K562 (cell line): Measurements from ENCODE around the gene MXI1. TPM values are rescaled to one million over a fixed set of nuclear protein-coding genes. Genes with fewer than 3 reads are reported as not detected.
A peak's percentile ranks its signal among the peaks of the same experiment; 100 is the strongest.

Source experiments
- CREBBP ChIP-seq: IDR thresholded peaks from one replicate; pipeline ENCODE4 v1.6.1; 2012; ENCODE audit warnings: low read depth, mild to moderate bottlenecking, control low read depth, inconsistent platforms, low read length
- ETV1 ChIP-seq: fragments of 450-650 bp; conservative IDR thresholded peaks from 2 replicates; pipeline ENCODE4 v1.6.1; 2016; ENCODE audit warnings: missing genetic modification characterization, control low read depth, low read depth, missing compliant biosample characterization
- HDGF ChIP-seq: fragments of 450-650 bp; IDR thresholded peaks from 2 replicates; pipeline ENCODE4 v1.6.1; 2016
- MED1 ChIP-seq: sonication (generic); formaldehyde crosslinking; IDR thresholded peaks from 2 replicates; pipeline ENCODE4 v1.8.1; 2023; ENCODE audit warnings: missing genetic modification reagents, borderline replicate concordance
- NEUROD1 ChIP-seq: fragments of 150-350 bp; IDR thresholded peaks from 2 replicates; pipeline ENCODE4 v1.6.1; 2014; ENCODE audit warnings: borderline replicate concordance, low read length, low read depth; ENCODE audit not compliant: partially characterized antibody
- PHF8 ChIP-seq: fragments of 200-600 bp; sonication (generic); IDR thresholded peaks from 2 replicates; pipeline ENCODE4 v1.6.1; 2012; ENCODE audit warnings: mixed run types, mild to moderate bottlenecking, inconsistent platforms, low read length, moderate library complexity, borderline replicate concordance
- POLR2AphosphoS2 ChIP-seq: IDR thresholded peaks from 2 replicates; pipeline ENCODE4 v1.6.1; 2012; ENCODE audit warnings: low read length, improper control_type of control experiment
- RFX7 ChIP-seq: fragments of 250-450 bp; sonication (Bioruptor Pico); IDR thresholded peaks from 2 replicates; pipeline ENCODE4 v1.5.1; 2021; ENCODE audit warnings: mild to moderate bottlenecking
- SETDB1 ChIP-seq: IDR thresholded peaks from one replicate; pipeline ENCODE4 v1.6.1; 2012; ENCODE audit warnings: low read length, control low read depth, inconsistent platforms
- TRIM28 ChIP-seq: fragments of 450-650 bp; IDR thresholded peaks from 2 replicates; pipeline ENCODE4 v1.6.1; 2017
- ZNF146 ChIP-seq: IDR thresholded peaks from one replicate; pipeline ENCODE4 v1.6.1; 2018; ENCODE audit warnings: missing compliant biosample characterization; ENCODE audit not compliant: unreplicated experiment
- polyA plus RNA-seq, 8 experiments: library from polyadenylated mRNA; depleted of rRNA in 4 of 8; stranded (reverse) in 5 of 8; unstranded in 3 of 8; fragments of >200 nt; fragmentation: Nextera tagmentation in 2 of 8; fragmentation: Illumina TruSeq in 1 of 8; extraction: Ambion mirVana in 2 of 8; extraction: Trizol in 1 of 8; gene quantifications; 2 replicates each; pipeline versions ENCODE4 v1.2.1 to v1.2.3, GENCODE V29; 2011 to 2014; ENCODE audit warnings: inconsistent platforms in 1 of 8, missing spikeins in 1 of 8
- total RNA-seq, 7 experiments: library from RNA; depleted of rRNA in 6 of 7; stranded (reverse); fragments of >200 nt in 6 of 7; fragmentation: Illumina TruSeq in 2 of 7; extraction: Trizol in 2 of 7; gene quantifications; 2 replicates each; pipeline versions ENCODE4 v1.2.1 to v1.2.3, GENCODE V29; 2011 to 2021; ENCODE audit warnings: low replicate concordance in 1 of 7
- TF ChIP-seq, protein P1 (sequence below), 2 experiments: fragments of 450-650 bp; IDR thresholded peaks; 2 replicates each; pipeline ENCODE4 v1.6.1; 2018; ENCODE audit warnings: mild to moderate bottlenecking in 2 of 2, low read depth in 1 of 2; ENCODE audit not compliant: partially characterized antibody in 2 of 2
- TF ChIP-seq, protein P2 (sequence below): fragments of 450-650 bp; IDR thresholded peaks from 2 replicates; pipeline ENCODE4 v1.7.0; 2016; ENCODE audit warnings: borderline replicate concordance
- TF ChIP-seq, protein P3 (sequence below): sonication (generic); formaldehyde crosslinking; IDR thresholded peaks from 2 replicates; pipeline ENCODE4 v1.8.1; 2023; ENCODE audit warnings: mild to moderate bottlenecking, missing genetic modification reagents, moderate library complexity
- TF ChIP-seq, protein P4 (sequence below), 3 experiments: fragments of 200-800 bp in 1 of 3; fragments of 250-450 bp in 1 of 3; fragments of 450-650 bp in 1 of 3; sonication (Bioruptor Pico) in 1 of 3; sonication (Bioruptor generic) in 1 of 3; formaldehyde crosslinking in 1 of 3; IDR thresholded peaks; 2 replicates each; pipeline versions ENCODE4 v1.6.1 to v1.8.0; 2016 to 2022; ENCODE audit warnings: mild to moderate bottlenecking in 2 of 3, missing genetic modification characterization in 2 of 3, missing compliant biosample characterization in 1 of 3, moderate library complexity in 1 of 3

The MXI1 gene
- total and polyA plus RNA-seq, 9 of the 15 experiments (the other 6 are each of a cell fraction or from before 2014, with no cell fraction given): 9.1 to 23.7 (median 14.8) TPM

DNA sequence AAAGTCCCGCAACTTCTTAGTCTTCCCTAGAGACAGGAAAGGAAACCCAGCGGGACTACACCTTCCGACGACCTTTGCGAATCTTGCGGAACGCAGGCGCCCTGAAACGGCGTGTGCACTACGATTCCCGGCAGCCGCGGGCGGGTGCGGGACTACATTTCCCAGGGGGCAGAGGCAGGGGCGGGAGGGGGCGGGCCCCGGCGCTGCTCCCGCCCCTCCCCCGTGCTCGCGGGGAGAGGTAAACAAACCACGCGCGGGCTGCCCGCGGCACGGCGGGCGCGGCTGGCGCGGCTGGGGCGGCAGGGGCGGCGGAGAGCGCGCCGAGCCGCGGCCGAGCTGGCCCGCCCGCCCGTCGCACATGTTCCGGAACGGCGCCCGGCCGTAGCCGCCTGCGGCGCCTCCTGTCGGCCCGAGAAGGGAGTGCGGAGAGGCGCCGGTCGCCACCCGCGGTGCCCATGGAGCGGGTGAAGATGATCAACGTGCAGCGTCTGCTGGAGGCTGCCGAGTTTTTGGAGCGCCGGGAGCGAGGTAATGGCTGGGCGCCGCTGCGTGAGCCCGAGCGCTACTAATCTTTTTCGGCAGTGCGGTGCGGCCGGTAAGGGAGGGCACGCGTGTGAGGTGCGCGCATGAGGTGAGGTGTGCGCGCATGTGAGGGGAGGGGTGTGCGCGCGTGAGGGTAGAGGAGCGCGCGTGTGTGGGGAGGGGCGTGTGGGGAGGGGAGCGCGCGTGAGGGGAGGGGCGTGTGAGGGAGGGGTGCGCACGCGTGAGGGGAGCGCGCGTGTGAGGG, 18.5 kb downstream of the MXI1 start (continued):
- TF ChIP-seq, protein P1, sequence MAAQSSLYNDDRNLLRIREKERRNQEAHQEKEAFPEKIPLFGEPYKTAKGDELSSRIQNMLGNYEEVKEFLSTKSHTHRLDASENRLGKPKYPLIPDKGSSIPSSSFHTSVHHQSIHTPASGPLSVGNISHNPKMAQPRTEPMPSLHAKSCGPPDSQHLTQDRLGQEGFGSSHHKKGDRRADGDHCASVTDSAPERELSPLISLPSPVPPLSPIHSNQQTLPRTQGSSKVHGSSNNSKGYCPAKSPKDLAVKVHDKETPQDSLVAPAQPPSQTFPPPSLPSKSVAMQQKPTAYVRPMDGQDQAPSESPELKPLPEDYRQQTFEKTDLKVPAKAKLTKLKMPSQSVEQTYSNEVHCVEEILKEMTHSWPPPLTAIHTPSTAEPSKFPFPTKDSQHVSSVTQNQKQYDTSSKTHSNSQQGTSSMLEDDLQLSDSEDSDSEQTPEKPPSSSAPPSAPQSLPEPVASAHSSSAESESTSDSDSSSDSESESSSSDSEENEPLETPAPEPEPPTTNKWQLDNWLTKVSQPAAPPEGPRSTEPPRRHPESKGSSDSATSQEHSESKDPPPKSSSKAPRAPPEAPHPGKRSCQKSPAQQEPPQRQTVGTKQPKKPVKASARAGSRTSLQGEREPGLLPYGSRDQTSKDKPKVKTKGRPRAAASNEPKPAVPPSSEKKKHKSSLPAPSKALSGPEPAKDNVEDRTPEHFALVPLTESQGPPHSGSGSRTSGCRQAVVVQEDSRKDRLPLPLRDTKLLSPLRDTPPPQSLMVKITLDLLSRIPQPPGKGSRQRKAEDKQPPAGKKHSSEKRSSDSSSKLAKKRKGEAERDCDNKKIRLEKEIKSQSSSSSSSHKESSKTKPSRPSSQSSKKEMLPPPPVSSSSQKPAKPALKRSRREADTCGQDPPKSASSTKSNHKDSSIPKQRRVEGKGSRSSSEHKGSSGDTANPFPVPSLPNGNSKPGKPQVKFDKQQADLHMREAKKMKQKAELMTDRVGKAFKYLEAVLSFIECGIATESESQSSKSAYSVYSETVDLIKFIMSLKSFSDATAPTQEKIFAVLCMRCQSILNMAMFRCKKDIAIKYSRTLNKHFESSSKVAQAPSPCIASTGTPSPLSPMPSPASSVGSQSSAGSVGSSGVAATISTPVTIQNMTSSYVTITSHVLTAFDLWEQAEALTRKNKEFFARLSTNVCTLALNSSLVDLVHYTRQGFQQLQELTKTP (IDR thresholded peaks at IDR 0.05; ENCODE audit: low read depth in 1 of 2, partially characterized antibody in 2 of 2): peak in 1 of 2 experiments; percentile 94
- TF ChIP-seq, protein P2, sequence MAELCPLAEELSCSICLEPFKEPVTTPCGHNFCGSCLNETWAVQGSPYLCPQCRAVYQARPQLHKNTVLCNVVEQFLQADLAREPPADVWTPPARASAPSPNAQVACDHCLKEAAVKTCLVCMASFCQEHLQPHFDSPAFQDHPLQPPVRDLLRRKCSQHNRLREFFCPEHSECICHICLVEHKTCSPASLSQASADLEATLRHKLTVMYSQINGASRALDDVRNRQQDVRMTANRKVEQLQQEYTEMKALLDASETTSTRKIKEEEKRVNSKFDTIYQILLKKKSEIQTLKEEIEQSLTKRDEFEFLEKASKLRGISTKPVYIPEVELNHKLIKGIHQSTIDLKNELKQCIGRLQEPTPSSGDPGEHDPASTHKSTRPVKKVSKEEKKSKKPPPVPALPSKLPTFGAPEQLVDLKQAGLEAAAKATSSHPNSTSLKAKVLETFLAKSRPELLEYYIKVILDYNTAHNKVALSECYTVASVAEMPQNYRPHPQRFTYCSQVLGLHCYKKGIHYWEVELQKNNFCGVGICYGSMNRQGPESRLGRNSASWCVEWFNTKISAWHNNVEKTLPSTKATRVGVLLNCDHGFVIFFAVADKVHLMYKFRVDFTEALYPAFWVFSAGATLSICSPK: no peak
- TF ChIP-seq ZNF146 (no peak), POLR2AphosphoS2 (no peak), PHF8 (peak; percentile 50; the same call in 1 of the 2 replicates), HDGF (no peak), RFX7 (CRISPR knock-in tag) (no peak), TRIM28 (no peak), MED1 (CRISPR knock-in tag) (no peak), SETDB1 (no peak), ETV1 (tag) (no peak), CREBBP (no peak), NEUROD1 (no peak)
- TF ChIP-seq, protein P3, sequence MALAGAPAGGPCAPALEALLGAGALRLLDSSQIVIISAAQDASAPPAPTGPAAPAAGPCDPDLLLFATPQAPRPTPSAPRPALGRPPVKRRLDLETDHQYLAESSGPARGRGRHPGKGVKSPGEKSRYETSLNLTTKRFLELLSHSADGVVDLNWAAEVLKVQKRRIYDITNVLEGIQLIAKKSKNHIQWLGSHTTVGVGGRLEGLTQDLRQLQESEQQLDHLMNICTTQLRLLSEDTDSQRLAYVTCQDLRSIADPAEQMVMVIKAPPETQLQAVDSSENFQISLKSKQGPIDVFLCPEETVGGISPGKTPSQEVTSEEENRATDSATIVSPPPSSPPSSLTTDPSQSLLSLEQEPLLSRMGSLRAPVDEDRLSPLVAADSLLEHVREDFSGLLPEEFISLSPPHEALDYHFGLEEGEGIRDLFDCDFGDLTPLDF (CRISPR knock-in tag): no peak
- TF ChIP-seq, protein P4, sequence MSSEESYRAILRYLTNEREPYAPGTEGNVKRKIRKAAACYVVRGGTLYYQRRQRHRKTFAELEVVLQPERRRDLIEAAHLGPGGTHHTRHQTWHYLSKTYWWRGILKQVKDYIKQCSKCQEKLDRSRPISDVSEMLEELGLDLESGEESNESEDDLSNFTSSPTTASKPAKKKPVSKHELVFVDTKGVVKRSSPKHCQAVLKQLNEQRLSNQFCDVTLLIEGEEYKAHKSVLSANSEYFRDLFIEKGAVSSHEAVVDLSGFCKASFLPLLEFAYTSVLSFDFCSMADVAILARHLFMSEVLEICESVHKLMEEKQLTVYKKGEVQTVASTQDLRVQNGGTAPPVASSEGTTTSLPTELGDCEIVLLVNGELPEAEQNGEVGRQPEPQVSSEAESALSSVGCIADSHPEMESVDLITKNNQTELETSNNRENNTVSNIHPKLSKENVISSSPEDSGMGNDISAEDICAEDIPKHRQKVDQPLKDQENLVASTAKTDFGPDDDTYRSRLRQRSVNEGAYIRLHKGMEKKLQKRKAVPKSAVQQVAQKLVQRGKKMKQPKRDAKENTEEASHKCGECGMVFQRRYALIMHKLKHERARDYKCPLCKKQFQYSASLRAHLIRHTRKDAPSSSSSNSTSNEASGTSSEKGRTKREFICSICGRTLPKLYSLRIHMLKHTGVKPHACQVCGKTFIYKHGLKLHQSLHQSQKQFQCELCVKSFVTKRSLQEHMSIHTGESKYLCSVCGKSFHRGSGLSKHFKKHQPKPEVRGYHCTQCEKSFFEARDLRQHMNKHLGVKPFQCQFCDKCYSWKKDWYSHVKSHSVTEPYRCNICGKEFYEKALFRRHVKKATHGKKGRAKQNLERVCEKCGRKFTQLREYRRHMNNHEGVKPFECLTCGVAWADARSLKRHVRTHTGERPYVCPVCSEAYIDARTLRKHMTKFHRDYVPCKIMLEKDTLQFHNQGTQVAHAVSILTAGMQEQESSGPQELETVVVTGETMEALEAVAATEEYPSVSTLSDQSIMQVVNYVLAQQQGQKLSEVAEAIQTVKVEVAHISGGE (CRISPR knock-in tag; IDR thresholded peaks at IDR 0.05): peak in 1 of 3 experiments; percentile 60; a peak in 1 of 6 replicates
